Epithelial cell of proximal tubule (primary cell): Measurements from ENCODE around the gene ZKSCAN4. TPM values are rescaled to one million over a fixed set of nuclear protein-coding genes. Genes with fewer than 3 reads are reported as not detected.
A peak's percentile ranks its signal among the peaks of the same experiment; 100 is the strongest.

ENCODE experiments used
- DNase-seq: peaks from one replicate; pipeline ENCODE4 v3.0.0-alpha.2; 2011; ENCODE audit warnings: low read depth
- H3K4me3 ChIP-seq: 2 replicates; pipeline ENCODE4 v1.5.1; 2011; ENCODE audit warnings: low read depth, mild to moderate bottlenecking, low read length
- CTCF ChIP-seq: conservative IDR thresholded peaks from 2 replicates; pipeline ENCODE4 v1.5.1; 2012; ENCODE audit warnings: low read depth, mild to moderate bottlenecking, low read length
- total RNA-seq: library from RNA; depleted of rRNA; stranded (reverse); fragments of >200 nt; gene quantifications from 2 replicates; pipeline ENCODE4 v1.2.3, GENCODE V29; 2015

The ZKSCAN4 gene
- total RNA-seq, 1 donor from 2014 or later = 3.7 TPM

DNA sequence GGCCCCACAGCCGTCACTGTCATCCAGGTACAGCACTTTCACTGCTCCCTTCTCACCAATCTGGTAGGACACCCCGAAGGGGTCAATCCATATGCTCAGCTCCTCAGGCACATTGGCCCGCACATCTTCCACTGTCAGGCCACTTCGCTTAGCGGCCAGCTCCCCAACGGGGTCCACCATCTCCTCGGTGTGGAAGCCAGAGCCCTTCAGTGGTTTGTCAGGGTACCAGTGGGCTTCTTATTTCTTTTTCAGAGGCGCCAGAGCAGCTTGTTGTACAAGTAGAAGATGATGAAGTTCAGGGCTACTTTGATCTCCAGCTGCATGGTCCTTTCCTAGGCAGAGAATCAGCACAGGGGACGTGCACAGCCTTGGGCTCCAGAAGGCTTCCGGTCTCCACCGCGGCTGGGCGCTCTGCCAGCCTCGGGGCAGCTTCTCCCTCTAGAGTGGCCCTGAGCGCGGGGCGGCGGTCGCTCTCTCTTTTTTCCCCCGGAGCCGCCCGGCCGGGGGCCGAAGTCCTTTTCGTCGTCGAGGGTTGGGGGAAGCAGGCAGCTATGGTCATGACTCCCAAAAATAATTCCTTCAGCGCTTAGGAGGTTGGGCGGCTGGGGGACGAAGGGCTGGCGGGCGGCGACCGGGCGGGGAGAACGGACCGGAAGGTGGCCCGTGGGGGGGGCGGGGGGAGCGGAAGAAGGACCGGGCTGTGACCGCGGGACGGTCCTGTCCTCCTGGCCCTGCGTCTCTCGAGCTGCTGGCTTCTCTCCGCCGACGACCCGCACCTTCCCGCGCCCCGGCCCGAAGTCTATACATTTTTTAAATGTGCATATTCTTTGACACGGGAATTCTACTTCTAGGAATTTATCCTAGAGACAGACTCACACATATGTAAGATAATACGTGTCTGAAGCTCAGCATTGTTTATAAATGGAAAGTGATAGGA, 33.5 kb downstream of the ZKSCAN4 start:
- H3K4me3 ChIP-seq = peak overlapping the region; percentile 67
- no peak for TF ChIP-seq CTCF
- no peak for DNase-seq

DNA sequence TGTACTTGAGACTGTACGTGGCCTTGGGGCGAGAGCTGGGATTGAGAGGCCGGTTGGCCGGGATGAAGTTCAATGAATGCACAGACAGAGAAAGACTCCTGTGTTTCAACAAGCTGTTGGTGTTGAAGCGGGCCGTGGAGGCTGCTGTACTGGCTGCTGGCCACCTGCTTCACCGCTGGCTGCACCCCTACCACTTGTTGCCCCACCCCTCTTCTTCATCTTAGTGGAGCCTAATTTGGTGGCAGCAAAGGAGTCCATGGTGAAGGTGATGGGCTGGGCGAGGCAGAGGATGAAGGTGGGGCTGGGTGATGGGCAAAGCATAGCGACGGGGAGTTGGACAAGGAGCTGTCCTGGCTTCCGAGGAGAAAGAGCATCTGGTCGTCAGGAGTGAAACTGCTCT, 34.2 kb downstream of the ZKSCAN4 start:
- DNase-seq = no peak
- no peak for TF ChIP-seq CTCF
- no peak overlapping the region for H3K4me3 ChIP-seq

DNA sequence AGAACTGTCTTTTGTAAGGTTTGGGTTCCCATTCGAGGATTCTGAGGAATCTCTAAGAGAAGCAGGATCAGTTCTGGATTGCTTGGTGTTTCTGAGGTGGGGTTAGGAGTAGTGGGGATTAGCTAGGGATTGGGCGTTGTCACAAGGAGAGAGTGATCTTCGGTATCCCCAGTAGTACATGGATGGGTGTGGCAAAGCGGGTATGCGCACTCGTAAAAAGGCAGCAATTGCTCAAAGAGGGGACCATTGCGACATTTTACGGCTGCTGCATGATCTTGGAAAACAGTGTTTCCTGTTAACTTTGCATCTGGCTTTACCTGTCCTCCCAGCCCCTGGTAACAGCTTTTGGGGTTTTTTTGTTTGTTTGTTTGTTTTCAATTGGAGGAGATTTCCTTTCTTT, 36.6 kb downstream of the ZKSCAN4 start:
- no peak overlapping the region for H3K4me3 ChIP-seq
- TF ChIP-seq CTCF = no peak
- no peak for DNase-seq

- peak overlapping the region; percentile 64 for H3K4me3 ChIP-seq
These were observed 38.9 kb downstream of the ZKSCAN4 start for GRCh38 chr6:28213213-28213523.

GRCh38 chr6:28212510-28213212, 39.4 kb downstream of the ZKSCAN4 start:
- peak overlapping the region; percentile 64 for H3K4me3 ChIP-seq
- peak; percentile 54 for TF ChIP-seq CTCF
- DNase-seq = peak; percentile 84

More at GRCh38 chr6:28213213-28213523, 38.9 kb downstream of the ZKSCAN4 start:
- DNase-seq = no peak
- no peak for TF ChIP-seq CTCF

- no peak for TF ChIP-seq CTCF
- DNase-seq = no peak
- peak overlapping the region; percentile 64 for H3K4me3 ChIP-seq
These were observed 40.1 kb downstream of the ZKSCAN4 start for GRCh38 chr6:28211840-28212509.
